22Rv1 (cell line): ENCODE results near the gene ACAN.

Experiments
- H3K27ac ChIP-seq: fragments of 450-650 bp; 2 replicates; pipeline ENCODE4 v1.5.1; 2017
- ZFX ChIP-seq: fragments of 450-650 bp; IDR thresholded peaks from 2 replicates; pipeline ENCODE4 v1.6.1; 2017; ENCODE audit warnings: antibody characterized with exemption, borderline replicate concordance
- TF ChIP-seq, protein P1 (sequence below): fragments of 450-650 bp; IDR thresholded peaks from 2 replicates; pipeline ENCODE4 v1.5.1; 2017; ENCODE audit warnings: mild to moderate bottlenecking

The ACAN gene

DNA sequence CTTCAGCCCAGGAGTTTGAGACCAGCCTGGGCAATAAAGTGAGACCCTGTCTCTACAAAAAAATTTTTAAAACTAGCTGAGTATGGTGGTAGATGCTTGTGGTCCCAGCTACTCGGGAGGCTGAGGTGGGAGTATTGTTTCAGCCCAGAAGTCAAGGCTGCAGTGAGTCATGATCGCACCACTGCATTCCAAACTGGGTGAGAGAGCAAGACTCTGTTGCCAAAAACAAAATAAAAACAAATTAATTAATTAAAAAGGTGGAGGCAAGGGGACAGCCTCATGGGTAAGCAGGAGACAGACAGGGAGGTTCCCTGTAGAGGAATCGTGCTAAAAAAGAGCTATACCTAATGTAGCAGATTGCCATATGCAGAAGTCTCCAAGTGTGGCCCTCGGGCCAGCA lies 79.5 kb downstream of the ACAN start:
- no peak for TF ChIP-seq ZFX
- TF ChIP-seq, protein P1, sequence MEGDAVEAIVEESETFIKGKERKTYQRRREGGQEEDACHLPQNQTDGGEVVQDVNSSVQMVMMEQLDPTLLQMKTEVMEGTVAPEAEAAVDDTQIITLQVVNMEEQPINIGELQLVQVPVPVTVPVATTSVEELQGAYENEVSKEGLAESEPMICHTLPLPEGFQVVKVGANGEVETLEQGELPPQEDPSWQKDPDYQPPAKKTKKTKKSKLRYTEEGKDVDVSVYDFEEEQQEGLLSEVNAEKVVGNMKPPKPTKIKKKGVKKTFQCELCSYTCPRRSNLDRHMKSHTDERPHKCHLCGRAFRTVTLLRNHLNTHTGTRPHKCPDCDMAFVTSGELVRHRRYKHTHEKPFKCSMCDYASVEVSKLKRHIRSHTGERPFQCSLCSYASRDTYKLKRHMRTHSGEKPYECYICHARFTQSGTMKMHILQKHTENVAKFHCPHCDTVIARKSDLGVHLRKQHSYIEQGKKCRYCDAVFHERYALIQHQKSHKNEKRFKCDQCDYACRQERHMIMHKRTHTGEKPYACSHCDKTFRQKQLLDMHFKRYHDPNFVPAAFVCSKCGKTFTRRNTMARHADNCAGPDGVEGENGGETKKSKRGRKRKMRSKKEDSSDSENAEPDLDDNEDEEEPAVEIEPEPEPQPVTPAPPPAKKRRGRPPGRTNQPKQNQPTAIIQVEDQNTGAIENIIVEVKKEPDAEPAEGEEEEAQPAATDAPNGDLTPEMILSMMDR = no peak
- no peak overlapping the region for H3K27ac ChIP-seq

DNA sequence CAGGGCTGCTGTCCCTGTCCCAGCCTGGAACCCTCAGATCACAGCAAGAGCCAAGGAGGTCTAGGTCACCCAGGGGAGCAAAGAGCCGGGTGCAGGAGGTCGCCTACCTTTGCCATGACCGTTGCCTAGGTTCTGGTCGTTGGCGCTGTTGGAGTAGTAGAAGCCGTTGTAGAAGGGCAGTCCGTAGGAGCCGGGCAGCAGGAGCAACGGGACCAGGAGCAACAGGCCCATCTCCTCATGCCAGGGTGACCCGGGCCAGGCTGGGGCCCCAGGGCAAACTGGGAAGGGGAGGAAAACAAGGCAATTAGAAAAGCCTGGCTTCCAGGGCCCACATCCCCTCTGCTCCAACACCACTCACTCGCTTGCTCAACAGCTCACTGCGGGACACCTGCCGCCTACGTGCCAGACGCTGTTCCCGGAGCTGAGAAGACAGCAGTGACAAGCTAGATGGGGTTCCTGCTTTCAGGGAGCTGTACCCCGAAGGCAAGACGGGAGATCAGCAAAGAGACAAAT lies 83.9 kb downstream of the ACAN start:
- H3K27ac ChIP-seq = no peak overlapping the region
- no peak for TF ChIP-seq ZFX

DNA sequence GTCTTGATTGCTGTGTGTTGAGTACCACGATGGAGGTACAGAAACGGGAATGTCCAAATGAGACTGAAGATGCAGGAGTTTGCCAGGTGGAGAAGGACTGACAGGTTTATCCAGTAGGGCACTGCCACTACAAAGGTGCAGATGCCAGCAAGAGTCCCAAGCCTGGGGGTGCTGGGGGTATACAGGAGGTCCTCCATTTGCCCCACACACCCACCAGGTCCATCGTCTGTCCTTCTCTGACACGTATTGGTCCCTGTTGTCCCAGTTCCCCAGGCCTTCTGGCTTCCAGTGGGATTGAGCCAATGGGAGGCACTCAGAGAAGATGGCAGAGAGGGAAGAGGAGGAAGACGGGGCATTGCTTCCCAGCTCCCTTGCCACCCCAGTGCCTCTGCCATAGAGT lies 85.5 kb downstream of the ACAN start:
- no peak overlapping the region for H3K27ac ChIP-seq
- no peak for TF ChIP-seq ZFX
- TF ChIP-seq, protein P1 = no peak

DNA sequence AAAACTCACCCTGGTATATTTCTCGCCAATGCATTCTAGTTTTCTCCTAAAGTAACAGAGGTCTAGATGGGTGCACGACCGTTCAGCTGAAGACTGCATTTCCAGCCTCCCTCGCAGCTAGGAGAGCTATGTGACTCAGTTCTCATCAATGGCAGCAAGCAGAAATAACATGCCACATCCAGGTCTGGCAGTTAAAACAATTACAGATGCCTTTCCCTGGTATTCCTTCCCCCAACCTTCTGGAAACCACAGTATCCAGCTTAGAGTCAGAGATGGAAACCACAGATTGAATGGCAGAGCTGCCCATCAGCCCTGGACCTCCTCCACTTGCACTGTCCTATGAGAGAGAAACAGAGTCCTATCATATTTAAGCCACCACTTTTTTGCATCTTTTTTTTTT lies 87.3 kb downstream of the ACAN start:
- H3K27ac ChIP-seq = no peak overlapping the region
- TF ChIP-seq ZFX = no peak
- TF ChIP-seq, protein P1 = no peak

DNA sequence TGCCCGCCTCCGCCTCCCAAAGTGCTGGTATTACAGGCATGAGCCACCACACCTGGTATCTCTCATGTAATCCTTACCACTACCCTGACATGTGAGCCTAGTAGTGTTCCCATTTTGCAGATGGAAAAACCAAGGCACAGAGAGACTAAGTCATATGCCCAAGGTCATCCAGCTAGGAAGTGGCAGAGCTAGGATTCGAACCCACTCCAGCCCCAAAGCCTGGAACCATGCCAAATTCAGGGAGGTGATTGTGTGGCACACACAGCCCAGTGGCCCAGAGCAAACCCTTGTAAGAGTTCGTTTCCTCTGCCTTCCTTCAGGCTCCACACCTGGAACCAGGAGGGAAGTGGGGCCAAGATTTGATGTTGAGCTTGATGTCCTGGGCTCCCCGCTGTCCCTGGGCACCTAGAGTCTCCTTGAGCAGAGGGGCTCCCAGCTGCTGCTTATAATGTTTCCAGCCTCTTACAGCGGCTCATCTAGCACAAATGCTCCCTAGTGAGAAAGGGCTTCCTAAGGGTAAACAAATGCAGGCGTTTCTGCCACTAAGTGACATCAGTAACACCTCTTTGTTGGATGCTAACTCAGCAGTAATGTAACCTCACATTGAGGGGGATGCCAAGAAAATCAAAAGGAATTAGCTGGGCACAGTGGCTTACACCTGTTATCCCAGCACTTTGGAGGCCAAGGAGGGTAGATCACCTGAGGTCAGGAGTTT lies 88.5 kb downstream of the ACAN start:
- H3K27ac ChIP-seq = no peak overlapping the region
- TF ChIP-seq, protein P1 = no peak
- no peak for TF ChIP-seq ZFX

DNA sequence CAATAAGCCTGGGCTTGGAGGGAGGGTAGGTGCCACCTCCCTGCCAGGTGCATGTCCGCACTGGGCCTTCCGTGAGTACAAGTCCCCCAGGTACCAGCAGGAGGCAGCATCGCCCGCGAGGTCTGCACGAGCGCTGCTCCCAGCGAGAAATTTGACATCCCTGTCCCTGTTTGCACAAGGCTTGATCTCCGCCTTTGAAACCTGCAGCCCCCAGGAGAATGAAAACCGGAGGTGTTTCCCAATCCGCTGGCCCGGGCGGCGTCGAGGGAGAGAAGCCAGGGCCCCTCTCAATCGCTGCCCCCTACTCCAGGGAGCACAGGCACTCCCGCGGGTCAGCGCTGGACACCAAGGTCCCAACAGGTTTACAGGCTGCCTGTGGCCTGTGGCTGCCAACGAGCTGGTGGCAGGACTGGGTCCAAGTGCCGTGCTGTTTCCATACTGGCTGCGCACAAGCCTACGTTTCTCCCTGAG lies 91.1 kb downstream of the ACAN start:
- TF ChIP-seq ZFX = no peak
- TF ChIP-seq, protein P1 = peak; percentile 93

DNA sequence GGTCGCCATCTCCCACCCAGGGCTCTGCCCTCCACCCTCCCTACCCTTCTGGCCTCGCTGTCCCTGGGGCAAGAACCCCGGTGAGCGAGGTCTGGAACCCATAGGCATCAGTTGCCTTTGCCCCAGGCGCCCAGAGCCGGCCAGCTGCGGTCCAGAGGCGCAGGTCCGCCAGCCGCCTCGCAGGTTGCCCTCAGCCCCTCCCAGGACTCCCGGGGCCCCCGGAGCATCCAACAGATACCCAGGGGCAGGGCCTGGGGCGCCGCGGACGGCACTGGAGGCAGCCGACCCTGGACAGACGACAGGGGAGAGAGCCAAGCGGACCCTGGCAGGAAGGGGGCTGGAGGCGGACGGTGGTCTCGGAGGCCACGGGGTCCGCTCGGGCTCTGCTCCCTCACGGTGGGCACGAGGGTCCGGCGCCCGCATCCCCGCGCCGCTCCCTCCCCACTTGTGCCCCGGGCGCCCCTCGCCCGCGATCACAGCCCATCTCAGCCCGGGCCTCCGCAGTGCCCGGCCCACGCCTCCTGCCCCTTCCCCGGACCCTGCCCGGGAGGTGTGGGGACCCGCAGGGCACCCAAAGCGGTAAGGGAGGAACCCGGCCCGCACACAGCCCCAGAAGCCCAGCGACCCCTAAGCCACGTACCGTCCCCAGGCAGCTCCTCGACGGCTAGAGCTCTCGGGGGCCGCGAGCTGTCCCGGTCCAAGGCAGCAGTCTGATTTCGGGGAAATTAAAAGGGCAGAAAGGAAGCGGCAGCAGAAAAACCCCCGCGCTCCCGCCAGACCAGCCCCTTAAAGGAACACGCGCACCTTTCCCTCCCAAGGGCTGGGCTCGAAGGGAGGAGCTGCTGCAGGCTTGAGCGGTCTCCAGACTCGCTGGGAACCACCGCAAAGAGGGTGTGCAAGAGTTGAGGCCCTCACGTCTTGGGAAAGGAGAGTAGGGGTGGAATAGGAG lies 91.9 kb downstream of the ACAN start, which contains the start of gene HAPLN3:
Gene HAPLN3, minus strand, starts transcription at position 726 of the 949 bp plus-strand sequence. CDS start 8,246 bp downstream, outside the sequence.
- H3K27ac ChIP-seq = no peak within 1 kb of the TSS
- no peak for TF ChIP-seq ZFX
- TF ChIP-seq, protein P1 = no peak

More for the DNA sequence above, 91.1 kb downstream of the ACAN start:
- no peak overlapping the region for H3K27ac ChIP-seq
